ENCODE measurements around the gene GNAI3.

The GNAI3 gene

GRCh38 chr1:109559995-109560394 lies 11.6 kb downstream of the GNAI3 start:
- H3K9ac ChIP-seq (ENCODE audit: low read length) = no peak overlapping the region
- no peak overlapping the region for H2AFZ ChIP-seq (ENCODE audit: low read depth, low read length, severe bottlenecking)
- H3K27ac ChIP-seq (ENCODE audit: low read depth, low read length) = no peak overlapping the region
- H3K79me2 ChIP-seq (ENCODE audit: insufficient read depth, low read length) = peaks cover 95% of the 10 kb centered on the region
- no peaks in the 10 kb centered on the region for H3K27me3 ChIP-seq (ENCODE audit: low read length)
- H3K4me2 ChIP-seq (ENCODE audit: low read depth, low read length, poor library complexity, severe bottlenecking) = no peak overlapping the region
- H3F3A ChIP-seq (ENCODE audit: insufficient read depth) = 0 out of 2 replicates have a peak, but pooled peaks cover 4% of the 10 kb centered on the region
- TF ChIP-seq, protein P1, sequence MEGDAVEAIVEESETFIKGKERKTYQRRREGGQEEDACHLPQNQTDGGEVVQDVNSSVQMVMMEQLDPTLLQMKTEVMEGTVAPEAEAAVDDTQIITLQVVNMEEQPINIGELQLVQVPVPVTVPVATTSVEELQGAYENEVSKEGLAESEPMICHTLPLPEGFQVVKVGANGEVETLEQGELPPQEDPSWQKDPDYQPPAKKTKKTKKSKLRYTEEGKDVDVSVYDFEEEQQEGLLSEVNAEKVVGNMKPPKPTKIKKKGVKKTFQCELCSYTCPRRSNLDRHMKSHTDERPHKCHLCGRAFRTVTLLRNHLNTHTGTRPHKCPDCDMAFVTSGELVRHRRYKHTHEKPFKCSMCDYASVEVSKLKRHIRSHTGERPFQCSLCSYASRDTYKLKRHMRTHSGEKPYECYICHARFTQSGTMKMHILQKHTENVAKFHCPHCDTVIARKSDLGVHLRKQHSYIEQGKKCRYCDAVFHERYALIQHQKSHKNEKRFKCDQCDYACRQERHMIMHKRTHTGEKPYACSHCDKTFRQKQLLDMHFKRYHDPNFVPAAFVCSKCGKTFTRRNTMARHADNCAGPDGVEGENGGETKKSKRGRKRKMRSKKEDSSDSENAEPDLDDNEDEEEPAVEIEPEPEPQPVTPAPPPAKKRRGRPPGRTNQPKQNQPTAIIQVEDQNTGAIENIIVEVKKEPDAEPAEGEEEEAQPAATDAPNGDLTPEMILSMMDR (IDR thresholded peaks at IDR 0.05; ENCODE audit: insufficient read depth, low read length, poor library complexity, severe bottlenecking) = no peak
- TF ChIP-seq EZH2phosphoT487 (conservative IDR thresholded peaks at IDR 0.05; ENCODE audit: low read length) = no peak
- no peaks in the 10 kb centered on the region for H3K9me2 ChIP-seq (replicated peaks; ENCODE audit: insufficient read depth, low read length)
- H3K4me3 ChIP-seq (ENCODE audit: insufficient read depth, low read length, poor library complexity, severe bottlenecking) = no peak overlapping the region
- H3K36me3 ChIP-seq (ENCODE audit: low read length) = no peaks in the 10 kb centered on the region
- peaks cover 26% of the 10 kb centered on the region for H4K20me1 ChIP-seq (ENCODE audit: low read depth, low read length)
- H3K9me3 ChIP-seq (ENCODE audit: insufficient read depth, low read length) = no peaks in the 10 kb centered on the region

DNA sequence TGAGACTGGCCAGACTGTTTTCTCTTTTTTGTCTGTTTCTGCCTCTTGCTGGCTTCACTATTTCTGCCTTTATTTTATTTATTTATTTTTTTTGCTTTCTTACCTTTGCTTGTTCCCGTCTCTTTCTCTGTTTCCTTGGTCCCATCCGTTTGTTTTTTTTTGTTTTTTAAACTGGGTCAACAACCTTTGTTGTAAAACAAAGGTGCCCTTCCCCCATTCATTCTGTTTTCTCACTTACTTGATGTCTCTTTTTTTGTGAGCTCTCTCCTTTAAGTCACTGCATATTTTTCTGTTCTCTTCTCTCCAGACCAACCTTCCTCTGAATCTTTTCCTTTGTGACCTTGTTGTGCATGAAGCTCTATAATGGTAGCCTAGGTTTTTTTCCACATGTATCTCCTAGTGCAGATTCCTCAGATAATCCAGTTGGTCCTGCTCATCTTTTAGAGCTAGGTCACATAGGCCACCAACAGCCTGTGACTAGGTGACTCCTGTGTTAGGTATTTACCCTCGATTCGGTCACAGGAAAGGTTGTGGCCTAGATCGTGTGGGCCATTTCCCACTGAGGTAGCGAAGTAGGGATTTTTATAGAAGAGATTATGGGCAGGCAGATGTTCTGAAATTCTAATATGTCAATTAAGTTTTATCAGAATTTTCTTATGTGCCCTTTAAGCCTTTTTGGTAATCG lies 15.9 kb downstream of the GNAI3 start:
- Histone ChIP-seq H3F3A (ENCODE audit: insufficient read depth) (0 out of 2 replicates have a peak, but pooled peaks cover 4% of the 10 kb centered on the region), H3K79me2 (ENCODE audit: insufficient read depth, low read length) (peaks cover 100% of the 10 kb centered on the region), H3K4me2 (ENCODE audit: low read depth, low read length, poor library complexity, severe bottlenecking) (no peak overlapping the region), H3K36me3 (ENCODE audit: low read length) (no peaks in the 10 kb centered on the region), H3K27me3 (ENCODE audit: low read length) (no peaks in the 10 kb centered on the region), H3K9me2 (replicated peaks; ENCODE audit: insufficient read depth, low read length) (no peaks in the 10 kb centered on the region), H2AFZ (ENCODE audit: low read depth, low read length, severe bottlenecking) (no peak overlapping the region), H3K9me3 (ENCODE audit: insufficient read depth, low read length) (no peaks in the 10 kb centered on the region), H3K27ac (ENCODE audit: low read depth, low read length) (no peak overlapping the region), H4K20me1 (ENCODE audit: low read depth, low read length) (peaks cover 29% of the 10 kb centered on the region), H3K9ac (ENCODE audit: low read length) (no peak overlapping the region), H3K4me3 (ENCODE audit: insufficient read depth, low read length, poor library complexity, severe bottlenecking) (no peak overlapping the region)
- TF ChIP-seq EZH2phosphoT487 (conservative IDR thresholded peaks at IDR 0.05; ENCODE audit: low read length) = no peak
- TF ChIP-seq, protein P1 (IDR thresholded peaks at IDR 0.05; ENCODE audit: insufficient read depth, low read length, poor library complexity, severe bottlenecking) = no peak

- no peaks in the 10 kb centered on the region for H3K27me3 ChIP-seq (ENCODE audit: low read length)
- no peaks in the 10 kb centered on the region for H3K36me3 ChIP-seq (ENCODE audit: low read length)
- H3K9me2 ChIP-seq (replicated peaks; ENCODE audit: insufficient read depth, low read length) = no peaks in the 10 kb centered on the region
- peaks cover 22% of the 10 kb centered on the region for H4K20me1 ChIP-seq (ENCODE audit: low read depth, low read length)
- no peak overlapping the region for H2AFZ ChIP-seq (ENCODE audit: low read depth, low read length, severe bottlenecking)
- no peak overlapping the region for H3K9ac ChIP-seq (ENCODE audit: low read length)
- no peaks in the 10 kb centered on the region for H3K9me3 ChIP-seq (ENCODE audit: insufficient read depth, low read length)
- no peak overlapping the region for H3K27ac ChIP-seq (ENCODE audit: low read depth, low read length)
- H3K4me2 ChIP-seq (ENCODE audit: low read depth, low read length, poor library complexity, severe bottlenecking) = no peak overlapping the region
- peaks cover 100% of the 10 kb centered on the region for H3K79me2 ChIP-seq (ENCODE audit: insufficient read depth, low read length)
- no peak overlapping the region for H3K4me3 ChIP-seq (ENCODE audit: insufficient read depth, low read length, poor library complexity, severe bottlenecking)
- no peaks in the 10 kb centered on the region for H3F3A ChIP-seq (ENCODE audit: insufficient read depth)
- TF ChIP-seq, protein P1 (IDR thresholded peaks at IDR 0.05; ENCODE audit: insufficient read depth, low read length, poor library complexity, severe bottlenecking) = no peak
- TF ChIP-seq EZH2phosphoT487 (conservative IDR thresholded peaks at IDR 0.05; ENCODE audit: low read length) = no peak
Measured at GRCh38 chr1:109565241-109565640, 16.8 kb downstream of the GNAI3 start.

Measured in SU-DHL-6 (cell line).